ENCODE measurements around the gene BPHL. TPM values are rescaled to one million over a fixed set of nuclear protein-coding genes. Genes with fewer than 3 reads are reported as not detected.

The BPHL gene
- total and polyA plus RNA-seq, 2 of the 4 experiments (the other 2 are of a cell fraction), result 14.7 to 16.3 TPM

- Histone ChIP-seq H3K23ac (ENCODE audit: low read depth, low read length) (0 out of 2 replicates have a peak overlapping the region, but pooled peaks have one; percentile 32), H3K4ac (ENCODE audit: low read depth, low read length) (peak overlapping the region; percentile 40), H4K20me1 (ENCODE audit: insufficient read depth, low read length) (peaks cover 36% of the 10 kb centered on the region), H3K4me3 (ENCODE audit: insufficient read depth, low read depth, low read length) (no peak overlapping the region), H2AK9ac (replicated peaks; ENCODE audit: low read depth, low read length, poor library complexity) (no peak overlapping the region), H2BK120ac (ENCODE audit: low read depth, low read length) (peak overlapping the region; percentile 25; the same call in 1 of the 2 replicates), H3K9me3 (ENCODE audit: control insufficient read depth, insufficient read depth, low read length) (no peaks in the 10 kb centered on the region), H2BK20ac (ENCODE audit: low read depth, low read length) (no peak overlapping the region), H2BK15ac (ENCODE audit: low read depth, low read length) (no peak overlapping the region), H3K9me1 (ENCODE audit: insufficient read depth, low read length) (peaks cover 25% of the 10 kb centered on the region), H3K4me1 (ENCODE audit: control insufficient read depth, insufficient read depth, low read length) (peaks cover 8% of the 10 kb centered on the region), H4K5ac (ENCODE audit: low read depth, low read length) (no peak overlapping the region), H3K9ac (ENCODE audit: low read depth, low read length) (no peak overlapping the region), H3K36me3 (ENCODE audit: control insufficient read depth, insufficient read depth, low read length) (peaks cover 26% of the 10 kb centered on the region), H4K8ac (ENCODE audit: low read depth in 2 of 2, low read length in 2 of 2) (peak overlapping the region in 1 of 2 experiments; percentile 23; a peak in 1 of 4 replicates), H3K27me3 (ENCODE audit: control insufficient read depth, insufficient read depth, low read length) (no peaks in the 10 kb centered on the region), H2AK5ac (ENCODE audit: low read depth, low read length) (no peak overlapping the region), H3K79me1 (ENCODE audit: low read depth in 1 of 2, low read length in 2 of 2) (peaks cover 38 to 72% of the 10 kb centered on the region in 2 experiments), H3K18ac (ENCODE audit: low read depth, low read length) (0 out of 2 replicates have a peak overlapping the region, but pooled peaks have one; percentile 44), H2AFZ (replicated peaks; ENCODE audit: low read length, poor library complexity) (no peak overlapping the region), H2BK5ac (ENCODE audit: low read depth, low read length, poor library complexity, severe bottlenecking) (no peak overlapping the region), H3K27ac (ENCODE audit: insufficient read depth, low read length) (no peak overlapping the region), H3K14ac (replicated peaks; ENCODE audit: low read depth, low read length) (peak overlapping the region; percentile 53; the same call in 1 of the 2 replicates), H3K56ac (ENCODE audit: extremely low read depth, insufficient read depth, low read length) (no peak overlapping the region), H4K91ac (ENCODE audit: insufficient read depth, low read depth, low read length) (no peak overlapping the region; the same call in 1 of the 2 replicates), H3K4me2 (ENCODE audit: low read depth, low read length) (peak overlapping the region; percentile 28; the same call in 1 of the 2 replicates)
- CTCF ChIA-PET, result interaction anchor here (0.6 to 1.2 kb wide), 3 partner anchors 11 to 110 kb away, joined by 3 read pairs; no protein-coding TSS in a partner anchor
- in situ Hi-C loops (cut with MboI; ENCODE audit: low sequenced_read_pairs) (no loop called here), dilution Hi-C loops (cut with HindIII; ENCODE audit: low sequenced_read_pairs, unreplicated experiment) (no loop called here), intact Hi-C loops (cut with micrococcal nuclease) (no loop called here)
- no TSS peak for BruUV-seq (replicated peaks)
- ATAC-seq (ENCODE audit: low read depth) (peak; percentile 9), DNase-seq (no peak)
- no peak for TF ChIP-seq FOS (IDR thresholded peaks at IDR 0.05; ENCODE audit: low read depth, low read length)
- no peak for TF ChIP-seq RFX5 (IDR thresholded peaks at IDR 0.05; ENCODE audit: low read depth, low read length)
- no peak for TF ChIP-seq CEBPB (IDR thresholded peaks at IDR 0.05; ENCODE audit: low read depth, low read length)
- TF ChIP-seq, protein P1, sequence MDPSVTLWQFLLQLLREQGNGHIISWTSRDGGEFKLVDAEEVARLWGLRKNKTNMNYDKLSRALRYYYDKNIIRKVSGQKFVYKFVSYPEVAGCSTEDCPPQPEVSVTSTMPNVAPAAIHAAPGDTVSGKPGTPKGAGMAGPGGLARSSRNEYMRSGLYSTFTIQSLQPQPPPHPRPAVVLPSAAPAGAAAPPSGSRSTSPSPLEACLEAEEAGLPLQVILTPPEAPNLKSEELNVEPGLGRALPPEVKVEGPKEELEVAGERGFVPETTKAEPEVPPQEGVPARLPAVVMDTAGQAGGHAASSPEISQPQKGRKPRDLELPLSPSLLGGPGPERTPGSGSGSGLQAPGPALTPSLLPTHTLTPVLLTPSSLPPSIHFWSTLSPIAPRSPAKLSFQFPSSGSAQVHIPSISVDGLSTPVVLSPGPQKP (IDR thresholded peaks at IDR 0.05; ENCODE audit: borderline replicate concordance, low read depth, low read length), result no peak
- TF ChIP-seq SMC3 (IDR thresholded peaks at IDR 0.05; ENCODE audit: low read depth, low read length), result no peak
- no peak for TF ChIP-seq CTCF (conservative IDR thresholded peaks at IDR 0.05; ENCODE audit: low read depth, low read length)
- TF ChIP-seq BHLHE40 (IDR thresholded peaks at IDR 0.05; ENCODE audit: low read depth, low read length), result no peak
- TF ChIP-seq RAD21 (IDR thresholded peaks at IDR 0.05; ENCODE audit: low read length), result no peak
- POLR2A ChIA-PET (ENCODE audit: unreplicated experiment), result no interaction called here
- WGBS, 2 experiments (ENCODE audit: extremely low coverage in 2 of 2, insufficient read length in 1 of 2), result no CpG with 5 or more reads among the region's 4 CpGs
Observed at GRCh38 chr6:3075772-3076113, 42.8 kb upstream of the BPHL start.

All from IMR-90 (cell line).